ENCODE results near the gene SLC29A3.
A peak's percentile ranks its signal among the peaks of the same experiment; 100 is the strongest.
"Not testable (repeated sequence)": the region's sequence is repeated elsewhere in the genome, so short reads cannot be mapped to it uniquely, and the experiment has no call there.

Gene SLC29A3

DNA sequence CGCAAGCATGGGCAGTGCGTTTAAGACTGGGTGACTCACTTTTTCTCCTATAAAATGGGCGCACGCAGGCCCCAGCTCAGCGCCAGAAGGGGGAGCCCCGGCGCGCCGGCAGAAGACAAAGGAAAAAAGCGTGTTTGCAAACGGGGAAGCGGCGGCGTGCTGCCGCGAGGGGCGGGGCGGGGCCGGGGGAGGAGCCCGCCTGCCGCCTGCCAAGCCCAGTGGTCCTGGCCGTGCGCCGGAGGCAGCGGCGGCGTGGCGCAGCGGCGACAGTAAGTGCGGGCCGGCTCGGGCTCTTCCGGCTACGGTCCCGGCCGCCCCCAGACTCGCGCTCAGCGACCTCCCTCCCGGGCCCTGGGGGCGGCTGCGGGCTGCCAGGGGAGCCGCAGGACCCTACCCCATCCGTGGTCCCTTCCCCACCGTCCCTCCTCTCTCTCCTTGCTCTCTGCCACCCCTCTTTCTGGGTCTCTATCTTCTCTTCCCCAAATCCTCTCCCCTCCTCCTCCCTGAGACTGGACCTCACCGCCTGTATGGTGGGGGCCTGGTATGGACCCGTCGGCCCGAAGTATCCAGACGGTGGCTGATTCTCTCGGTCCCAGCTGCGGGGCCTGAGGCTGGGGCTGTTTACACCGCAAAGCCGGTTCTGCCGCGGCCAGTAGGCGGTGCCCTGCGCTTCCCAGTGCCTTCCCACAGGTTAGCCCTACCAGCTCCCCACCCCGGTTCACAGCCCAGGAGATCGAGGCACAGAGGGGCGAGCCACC is at the start of gene SLC29A3:
Gene SLC29A3, plus strand, starts transcription at position 218 of the 758 bp plus-strand sequence. Its CDS starts 51 bp downstream, at position 269.
- DNase-seq: peak; percentile 49 to 66

DNA sequence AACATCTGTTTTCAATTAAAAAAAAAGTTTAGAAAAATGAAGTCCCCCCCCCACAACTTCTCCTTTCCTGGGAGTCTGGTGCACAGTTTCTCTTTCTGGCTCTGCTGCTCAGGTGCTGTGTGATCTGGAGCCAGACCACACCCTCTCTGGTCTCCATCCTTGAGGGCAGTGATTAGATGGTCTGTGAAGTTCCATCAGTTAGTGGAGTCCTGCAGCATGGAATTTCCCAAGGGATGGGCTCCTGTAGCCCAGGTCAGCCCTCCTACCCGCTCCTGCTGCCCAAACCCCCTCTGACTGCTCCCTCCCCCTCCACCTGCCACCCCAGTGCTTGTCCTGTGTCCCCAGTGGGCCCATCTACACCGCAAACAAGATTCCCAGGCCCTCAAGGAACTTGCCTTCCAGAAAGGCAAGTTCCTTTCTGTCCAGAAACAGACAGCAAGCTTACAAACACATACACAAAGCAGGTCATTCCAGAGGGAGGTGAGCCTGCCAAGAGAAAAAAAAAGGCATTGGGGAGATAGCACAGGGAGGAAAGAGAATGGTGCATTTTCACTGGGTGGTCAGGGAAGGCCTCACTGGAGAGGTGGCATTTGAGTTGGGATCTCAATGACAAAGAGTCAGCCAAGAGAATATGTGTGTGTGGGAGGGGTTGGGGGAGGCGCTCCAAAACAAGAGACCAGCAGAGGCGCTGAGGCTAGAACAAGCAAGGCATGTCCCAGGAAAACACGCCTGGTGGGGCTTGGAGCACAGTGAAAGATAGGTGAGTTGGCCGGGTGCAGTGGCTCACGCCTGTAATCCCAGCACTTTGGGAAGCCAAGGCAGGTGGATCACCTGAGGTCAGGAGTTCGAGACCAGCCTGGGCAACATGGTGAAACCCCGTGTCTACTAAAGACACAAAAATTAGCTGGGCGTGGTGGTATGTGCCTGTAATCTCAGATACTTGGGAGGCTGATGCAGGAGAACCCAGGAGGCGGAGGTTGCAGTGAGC is 49.5 kb upstream of the SLC29A3 start:
- DNase-seq: no peak

DNA sequence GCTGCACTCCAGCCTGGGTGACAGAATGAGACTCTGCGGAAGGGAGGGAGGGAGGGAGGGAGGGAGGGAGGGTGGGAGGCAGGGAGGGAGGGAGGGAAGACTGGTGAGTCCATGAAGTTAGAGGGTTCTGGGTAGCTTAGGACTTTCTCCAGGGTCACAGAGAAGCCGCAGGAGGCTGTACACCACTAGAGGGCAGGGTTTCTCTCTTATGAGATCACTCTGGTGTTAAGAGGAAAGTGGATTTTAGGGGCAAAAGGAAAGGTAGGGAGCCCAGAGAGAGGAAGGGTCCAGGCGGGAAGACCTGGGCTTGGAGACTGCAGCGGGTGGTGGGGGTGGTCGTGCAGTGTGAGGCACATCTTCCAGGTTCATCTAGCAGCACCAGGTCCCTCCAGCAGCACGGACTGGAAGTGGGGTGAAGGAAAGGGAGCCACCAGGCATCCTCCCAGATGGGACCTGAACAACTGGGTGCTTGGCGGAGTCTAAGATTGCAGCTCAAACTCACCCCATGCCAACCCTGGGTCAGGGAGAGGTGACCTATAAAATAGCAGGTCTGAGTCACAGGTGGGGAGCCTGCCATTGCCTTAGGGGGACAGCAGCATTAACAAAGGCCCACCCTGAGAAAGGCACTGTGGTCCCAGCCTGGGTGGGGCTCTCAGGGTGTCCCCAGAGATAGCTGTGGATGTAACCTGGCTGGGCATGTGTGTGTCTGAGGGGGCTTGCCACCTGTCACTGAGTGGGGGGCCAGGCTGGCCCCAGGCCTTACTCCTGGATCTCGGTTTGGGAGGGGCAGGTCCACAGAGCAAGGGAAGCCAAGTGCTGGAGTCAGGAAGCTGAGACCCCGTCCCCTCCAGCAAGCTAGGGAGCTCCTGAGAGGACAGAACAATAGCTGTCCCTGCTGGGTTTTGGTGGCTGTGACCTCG is 48.5 kb upstream of the SLC29A3 start:
- peak in 1 of 2 donors; percentile 55 for DNase-seq

DNA sequence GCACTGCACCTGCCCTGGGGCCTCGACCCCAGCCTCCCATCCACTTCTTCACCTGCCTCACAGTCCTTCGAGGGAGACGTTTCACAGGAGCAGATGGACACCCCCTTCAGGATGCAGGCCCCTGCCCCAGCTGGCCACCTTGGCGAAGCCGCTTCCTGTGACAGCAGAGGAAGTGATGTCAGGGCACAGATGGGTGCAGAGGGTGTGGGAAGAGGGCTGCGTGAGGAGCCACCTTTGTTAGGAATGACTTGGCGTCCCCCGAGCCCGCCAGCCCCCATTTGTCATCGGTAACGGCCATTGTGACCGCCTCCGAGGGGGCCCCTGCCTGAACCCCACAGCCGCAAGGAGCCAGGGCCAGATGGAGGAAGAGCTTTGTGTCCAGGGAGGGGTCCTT is 47.4 kb upstream of the SLC29A3 start:
- DNase-seq: no peak

DNA sequence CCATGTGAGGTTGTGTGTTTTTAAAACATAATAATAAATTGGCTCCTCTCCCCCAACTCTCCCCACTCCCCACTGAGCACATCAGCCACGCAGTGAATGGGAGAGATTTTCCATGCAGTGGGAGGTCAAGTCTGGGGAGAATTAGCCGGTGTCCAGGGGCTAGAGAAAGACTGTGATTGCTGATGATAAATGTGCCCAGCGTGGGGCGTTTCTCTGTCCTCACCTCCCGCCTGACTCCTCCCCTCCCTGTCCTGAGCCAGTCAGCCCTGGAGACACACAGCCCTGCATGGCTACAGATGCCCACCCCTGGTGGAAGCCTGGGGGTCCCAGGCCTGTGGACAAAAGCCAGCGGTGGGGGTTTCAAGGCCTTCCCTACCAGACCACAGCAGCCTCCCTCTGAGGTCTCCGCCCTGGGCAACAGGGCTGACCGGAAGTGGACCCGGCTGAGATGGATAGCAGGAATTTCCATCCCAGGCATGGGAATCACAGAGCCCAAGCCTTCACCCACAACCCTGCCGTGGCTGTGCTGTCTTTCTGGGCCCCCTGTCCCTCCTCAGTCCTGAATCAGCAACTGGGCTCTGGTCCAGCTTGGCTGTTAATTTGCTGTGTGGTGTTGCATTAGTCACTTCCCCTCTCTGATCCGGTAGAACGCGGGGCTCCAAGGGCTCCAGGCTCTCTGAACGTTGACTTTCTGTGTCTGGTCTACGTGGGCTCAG is 46.8 kb upstream of the SLC29A3 start:
- DNase-seq: no peak

DNA sequence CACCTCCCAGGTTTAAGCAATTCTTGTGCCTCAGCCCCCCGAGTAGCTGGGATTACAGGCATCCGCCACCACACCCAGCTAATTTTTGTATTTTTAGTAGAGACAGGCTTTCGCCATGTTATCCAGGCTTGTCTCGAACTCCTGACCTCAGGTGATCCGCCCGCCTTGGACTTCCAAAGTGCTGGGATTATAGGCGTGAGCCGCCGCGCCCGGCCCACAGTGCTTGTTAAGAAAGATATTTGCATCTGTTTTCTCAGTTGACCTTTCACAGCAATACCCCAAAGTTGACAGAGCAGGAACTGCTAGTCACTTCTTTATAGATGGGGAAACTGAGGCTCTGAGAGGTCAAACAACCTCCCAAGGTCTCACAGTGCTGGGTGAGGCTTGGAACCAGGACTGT is 46.1 kb upstream of the SLC29A3 start:
- DNase-seq: not testable (repeated sequence)

DNA sequence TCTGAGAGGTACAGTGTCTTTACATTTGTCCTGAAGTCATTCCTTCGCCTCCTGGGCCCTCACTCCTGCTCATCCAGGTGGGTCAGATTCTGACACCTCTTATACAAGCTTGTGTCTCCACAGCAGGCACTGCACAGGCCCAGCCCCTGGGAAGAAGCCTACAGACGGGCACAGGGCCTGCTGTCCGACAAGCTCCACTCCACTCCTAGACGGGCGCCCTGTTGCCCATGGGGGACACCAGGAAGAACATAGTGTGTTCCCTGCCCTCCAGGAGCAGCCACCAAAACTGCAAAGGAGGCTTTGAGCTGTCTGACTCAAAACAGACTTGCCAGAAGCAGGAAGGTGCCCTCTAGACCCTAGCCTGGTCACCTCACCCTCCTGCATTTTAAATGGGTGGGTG is 45.6 kb upstream of the SLC29A3 start:
- DNase-seq: no peak

DNA sequence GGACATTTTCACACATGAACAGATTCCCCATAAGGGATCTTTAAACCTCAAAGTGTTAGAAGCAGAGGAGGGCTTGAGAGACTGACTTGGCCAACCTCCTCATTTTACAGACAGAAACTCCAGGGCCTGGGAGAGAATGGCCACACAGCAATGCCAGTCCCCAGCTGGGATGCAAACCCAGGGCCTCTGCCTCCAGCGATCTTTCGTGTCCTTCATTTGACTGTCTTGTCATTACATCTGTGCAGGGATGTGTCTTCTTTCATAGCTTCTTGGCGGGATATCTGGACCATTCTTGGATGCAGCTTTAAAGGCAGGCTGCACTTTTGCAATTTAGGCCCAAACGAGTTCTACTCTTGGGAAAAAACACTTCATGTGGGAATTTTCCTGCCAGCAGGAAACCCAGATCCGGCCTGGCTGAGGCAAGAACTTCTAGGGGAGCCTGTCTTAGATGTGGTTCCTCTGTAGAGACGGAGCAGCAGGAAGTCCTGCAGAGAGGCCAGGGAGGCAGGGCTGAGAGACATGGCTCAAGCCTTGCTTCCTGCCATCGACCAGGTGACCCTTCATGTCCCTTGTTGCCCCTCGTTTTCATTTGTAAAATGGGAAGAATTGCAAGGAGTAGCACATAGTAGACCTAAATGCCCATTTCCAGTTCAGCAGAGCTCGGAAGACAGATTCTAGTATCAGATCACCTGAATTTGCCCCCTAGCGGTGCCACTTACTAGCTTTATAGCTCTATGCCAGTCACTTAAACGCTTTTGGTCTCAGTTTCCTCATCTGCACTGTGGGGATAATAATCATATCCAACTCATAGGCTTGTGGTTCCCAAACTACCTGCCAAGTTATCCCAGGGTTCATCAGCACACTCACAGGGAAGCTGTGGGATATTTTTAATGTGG is 43.9 kb upstream of the SLC29A3 start:
- no peak for DNase-seq

DNA sequence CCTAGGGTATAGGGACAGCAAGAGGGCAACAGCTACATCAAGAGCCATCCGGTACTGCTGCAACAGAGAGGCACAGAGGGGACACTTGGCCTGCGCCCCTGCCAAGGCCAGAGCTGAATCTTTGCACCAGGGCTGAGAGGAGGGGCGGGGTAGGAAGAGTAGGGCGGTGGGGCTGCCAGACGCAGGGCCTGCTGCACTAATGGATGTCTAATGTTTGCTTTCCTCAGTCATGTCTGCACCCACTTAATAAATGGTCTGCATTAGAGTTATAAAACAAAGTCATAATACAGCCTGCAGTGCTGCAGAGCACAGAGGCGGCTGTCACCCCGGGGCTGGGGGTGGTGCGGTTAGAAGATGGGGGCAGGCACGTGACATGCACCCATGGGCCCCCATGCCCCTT is 42.2 kb upstream of the SLC29A3 start:
- DNase-seq: no peak

DNA sequence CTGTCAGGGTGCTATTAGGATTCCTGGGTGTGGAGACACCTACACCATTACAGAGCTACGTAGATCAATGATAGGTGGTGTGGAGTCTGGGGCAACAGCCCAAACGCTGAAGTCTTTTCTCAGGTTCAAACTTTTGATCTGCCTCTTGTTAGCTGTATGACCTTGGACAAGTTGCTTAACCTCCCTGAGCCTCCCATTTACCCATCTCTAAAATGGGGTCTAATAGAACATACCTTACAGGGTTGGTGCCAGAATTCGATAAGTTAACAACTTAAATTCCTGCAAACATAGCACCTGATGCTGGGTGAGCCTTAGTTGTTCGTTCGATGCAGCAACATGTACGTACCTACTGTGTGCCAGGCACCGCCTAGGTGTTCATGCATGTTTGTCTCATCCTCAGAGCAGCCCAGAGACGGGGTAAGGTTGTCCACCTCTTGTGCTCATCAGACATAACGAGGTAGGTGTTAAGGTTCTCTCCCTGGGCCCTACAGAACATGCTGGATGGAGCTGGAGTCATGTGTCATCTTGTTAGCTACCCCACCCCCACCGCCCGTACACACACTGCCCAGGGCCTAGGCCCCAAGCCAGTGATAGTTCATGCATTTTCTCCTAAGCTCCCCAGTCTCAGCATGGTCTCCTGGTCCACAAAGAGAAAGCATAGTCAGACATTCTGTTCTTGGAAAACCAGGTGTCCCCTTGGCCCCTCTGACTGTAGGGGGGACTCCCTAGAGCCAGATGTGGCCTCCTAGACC is 41.0 kb upstream of the SLC29A3 start:
- no peak for DNase-seq

DNA sequence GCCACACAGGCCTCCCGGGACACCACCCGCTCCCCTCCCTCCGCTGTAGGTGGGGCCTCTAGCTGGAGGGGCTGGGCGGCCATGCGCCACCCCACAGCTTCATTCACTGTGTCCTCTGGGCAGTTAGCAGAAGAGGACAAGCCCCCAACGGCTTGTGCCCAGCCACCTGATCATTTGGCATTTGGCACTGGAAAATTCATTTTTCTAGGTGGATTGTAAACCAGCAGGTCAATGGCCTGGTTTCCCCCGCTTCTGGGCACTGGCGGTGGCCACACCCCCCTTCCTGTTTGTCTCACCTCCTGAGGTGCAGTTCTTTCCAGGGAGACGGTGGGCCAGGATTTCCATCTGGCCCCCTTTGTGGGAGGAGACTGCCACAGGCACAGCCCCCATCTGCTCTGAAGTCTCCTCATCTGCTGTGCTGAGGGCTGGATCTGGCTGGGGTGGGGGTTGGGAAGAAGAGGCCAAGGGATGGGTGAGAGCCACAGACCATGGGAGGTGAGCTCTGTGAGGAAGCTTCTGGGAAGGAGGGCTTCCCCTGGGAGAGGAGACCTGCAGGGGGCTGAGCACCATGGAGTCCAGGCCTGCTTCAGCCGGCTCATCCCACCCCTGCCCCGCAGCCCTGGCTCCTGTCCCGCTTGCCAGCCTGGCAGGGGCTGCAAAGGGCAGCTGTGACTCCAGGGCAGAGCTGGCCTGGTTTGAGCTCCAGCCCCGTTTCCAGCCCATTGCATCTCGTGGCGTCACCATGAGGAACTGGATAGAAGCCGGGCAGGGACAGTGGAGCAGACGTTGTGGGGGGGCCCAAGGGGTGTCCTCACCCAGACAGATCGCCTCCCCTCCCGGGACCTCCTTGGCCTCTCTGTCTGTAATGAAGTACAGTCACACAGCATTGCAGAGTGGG is 40.1 kb upstream of the SLC29A3 start:
- no peak for DNase-seq

DNA sequence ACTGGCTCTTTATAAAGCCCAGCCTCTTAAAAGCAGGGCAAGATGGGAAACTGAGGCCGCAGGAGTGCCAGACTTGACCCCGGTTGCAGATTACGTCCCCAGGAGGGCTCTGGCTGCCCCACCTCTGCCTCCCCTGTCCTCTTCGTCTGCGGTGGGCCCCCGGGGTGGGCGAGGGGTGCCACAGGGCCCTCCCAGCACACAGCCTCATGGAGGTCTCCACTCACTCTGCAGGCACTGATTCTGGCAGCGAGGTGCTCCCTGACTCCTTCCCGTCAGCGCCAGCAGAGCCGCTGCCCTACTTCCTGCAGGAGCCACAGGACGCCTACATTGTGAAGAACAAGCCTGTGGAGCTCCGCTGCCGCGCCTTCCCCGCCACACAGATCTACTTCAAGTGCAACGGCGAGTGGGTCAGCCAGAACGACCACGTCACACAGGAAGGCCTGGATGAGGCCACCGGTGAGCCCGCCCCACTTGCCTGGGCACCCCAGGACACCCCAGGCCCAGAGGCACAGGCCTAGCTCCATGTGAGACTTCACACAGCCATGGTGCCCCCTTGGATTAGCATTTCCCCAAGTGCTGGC is 39.4 kb upstream of the SLC29A3 start:
- no peak for DNase-seq

DNA sequence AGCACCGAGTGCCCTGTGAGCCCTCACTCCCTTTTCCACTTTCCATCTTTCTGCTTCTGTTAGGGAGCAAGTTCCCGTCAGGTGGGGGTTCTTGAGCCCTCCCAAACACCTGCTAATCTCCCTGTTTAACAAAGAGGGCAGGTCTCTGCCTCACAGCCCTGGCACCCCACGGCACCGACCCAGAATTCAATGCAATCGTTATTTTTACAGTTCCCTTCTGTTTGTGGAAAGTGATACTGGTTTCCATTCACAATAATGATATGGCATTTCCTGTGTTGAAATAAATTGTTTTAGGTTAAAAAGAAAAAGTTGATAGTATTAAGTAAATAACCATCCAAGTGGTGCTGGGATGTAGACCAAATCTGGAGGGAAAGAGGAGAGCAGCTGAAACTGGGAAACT is 38.8 kb upstream of the SLC29A3 start:
- DNase-seq: no peak

DNA sequence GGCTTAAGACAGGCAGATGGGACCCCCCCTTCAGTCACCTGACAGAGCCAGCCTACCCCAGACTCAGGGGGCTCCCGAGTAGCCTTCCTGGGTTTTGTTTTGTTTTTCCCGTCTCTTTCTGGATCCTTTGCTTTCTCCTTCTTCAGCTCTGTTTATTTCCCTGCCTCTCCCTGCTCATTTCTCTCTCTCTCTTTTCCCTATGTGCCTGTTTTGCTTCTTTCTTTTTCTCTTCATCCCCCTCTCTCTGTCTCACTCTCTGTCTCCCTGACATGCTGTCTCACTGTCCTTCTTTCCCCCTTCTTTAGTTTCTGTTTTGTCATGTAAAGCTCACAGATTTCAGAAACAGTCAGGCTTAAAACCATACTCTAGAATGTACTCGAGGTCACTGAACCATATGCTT is 38.2 kb upstream of the SLC29A3 start:
- no peak for DNase-seq

DNA sequence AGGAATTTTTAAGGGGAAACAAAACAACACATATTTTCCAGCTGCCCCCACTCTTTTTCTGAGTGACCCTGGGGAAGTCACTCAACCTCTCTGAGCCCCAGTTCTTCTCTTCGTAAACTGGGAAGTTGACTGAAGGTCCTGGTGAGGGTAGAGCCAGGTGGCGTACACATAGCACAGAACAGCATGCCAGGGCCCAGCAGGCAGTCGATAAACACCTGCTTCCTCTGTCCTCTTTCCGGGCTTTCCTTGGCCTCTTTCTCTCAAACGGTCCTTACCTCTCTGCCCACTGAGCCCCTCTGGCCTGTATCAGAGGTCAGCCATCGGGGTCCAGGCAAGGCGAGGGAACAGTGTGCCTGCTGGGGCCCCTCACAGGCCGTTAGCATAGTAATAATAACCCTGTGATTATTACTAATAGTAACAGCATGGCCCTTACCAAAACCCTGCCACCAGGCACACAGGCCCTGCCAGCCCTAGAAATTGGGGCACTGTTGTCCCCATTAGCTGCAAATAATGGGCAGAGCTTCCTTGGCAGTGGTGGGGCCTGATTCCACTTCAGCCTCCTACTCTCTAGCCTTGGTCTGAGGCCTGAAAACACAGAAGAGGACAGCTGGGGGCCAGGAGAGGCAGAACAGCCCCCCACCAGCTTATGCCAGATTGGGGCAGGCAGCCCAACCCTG is 37.3 kb upstream of the SLC29A3 start:
- no peak for DNase-seq

DNA sequence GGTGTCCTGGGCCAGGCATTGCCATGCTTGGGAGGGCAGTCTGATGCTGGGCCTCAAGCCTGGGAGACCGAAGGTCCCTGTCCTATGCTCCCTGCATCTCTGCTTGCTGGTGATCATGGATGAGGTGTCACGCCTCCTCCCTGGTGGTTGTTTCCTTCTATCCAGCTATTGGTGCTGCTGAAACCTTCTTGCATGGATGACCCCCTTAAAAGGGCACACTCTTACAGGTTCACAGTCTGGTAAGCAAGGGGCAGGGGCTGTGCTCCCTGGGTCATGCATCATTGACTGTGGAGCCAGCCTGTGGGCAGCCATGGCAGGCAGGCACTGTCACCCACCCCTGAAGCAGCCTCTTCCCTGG is 36.8 kb upstream of the SLC29A3 start:
- no peak for DNase-seq

DNA sequence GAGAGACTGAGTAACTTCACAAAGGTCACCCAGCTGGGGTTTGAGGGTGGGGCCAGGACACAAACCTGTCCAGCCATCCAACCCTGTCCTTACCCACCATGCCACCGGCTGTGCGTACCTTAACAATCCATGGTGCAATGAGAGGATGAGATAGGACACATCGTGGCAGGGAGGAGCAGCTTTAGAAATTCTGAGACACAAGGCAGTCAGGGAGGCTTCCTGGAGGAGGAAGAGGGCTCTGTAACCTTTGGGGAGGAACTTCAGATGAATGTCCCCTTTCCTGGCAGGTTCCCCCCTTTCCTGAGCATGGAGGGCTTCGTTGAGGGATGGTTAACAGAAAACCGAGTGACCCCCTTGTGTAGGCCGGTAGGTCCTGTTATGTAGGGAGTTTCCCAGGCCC is 35.6 kb upstream of the SLC29A3 start:
- no peak for DNase-seq

DNA sequence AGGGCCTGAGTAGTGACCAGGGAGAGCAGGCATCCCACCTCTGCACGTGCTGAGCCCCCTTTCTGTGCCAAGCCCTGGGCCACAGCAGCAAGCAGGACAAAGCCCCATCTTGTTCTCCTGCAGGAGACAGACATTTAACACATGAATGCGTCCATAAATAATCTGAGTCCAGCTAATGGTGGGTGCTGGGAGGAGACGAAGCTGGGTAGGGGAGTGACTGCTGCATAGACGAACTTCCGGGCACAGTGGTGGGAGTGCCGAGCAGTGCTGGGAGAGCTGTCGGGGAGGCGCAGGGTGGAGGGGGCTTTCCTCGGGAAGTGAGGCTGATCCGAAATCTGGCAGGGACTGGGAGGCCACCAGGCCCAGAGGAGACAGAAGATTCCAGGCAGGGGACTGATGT is 35.2 kb upstream of the SLC29A3 start:
- no peak for DNase-seq

Data from bone marrow (tissue), 2 donors.